HEK293 (cell line): ENCODE data around the gene RABGGTA.

Experiments
- CTCF ChIA-PET: fragments of 350-600 bp; formaldehyde crosslinking; extraction: SDS; loops from one replicate; lab custom pipeline; 2021; ENCODE audit warnings: antibody characterized with exemption; lab: Yijun Ruan, JAX
- POLR2A ChIA-PET: fragments of 300-600 bp; formaldehyde crosslinking; extraction: SDS; loops from one replicate; lab custom pipeline; 2020; ENCODE audit warnings: antibody characterized with exemption, inconsistent platforms; lab: Yijun Ruan, JAX
- H3K27ac ChIP-seq: fragments of 200-500 bp; sonication (Bioruptor generic); 2 replicates; pipeline ENCODE4 v1.5.1; 2014; ENCODE audit warnings: low read depth, low read length, control low read depth, inconsistent platforms; ENCODE audit errors: extremely low read depth
- H3K36me3 ChIP-seq, 2 experiments: fragments of 200-500 bp in 1 of 2; sonication (Bioruptor generic) in 1 of 2; 1 replicate in 1 of 2; 2 replicates in 1 of 2; pipeline ENCODE4 v1.5.1; 2014 to 2017; ENCODE audit warnings: inconsistent platforms in 2 of 2, low read length in 2 of 2; ENCODE audit not compliant: control insufficient read depth in 2 of 2, insufficient read depth in 1 of 2
- H3K4me1 ChIP-seq: fragments of 200-500 bp; sonication (Bioruptor generic); 2 replicates; pipeline ENCODE4 v1.5.1; 2014; ENCODE audit warnings: mild to moderate bottlenecking, low read length, inconsistent platforms; ENCODE audit not compliant: control insufficient read depth, insufficient read depth
- H3K4me3 ChIP-seq: 2 replicates; pipeline ENCODE4 v1.5.1; 2011; ENCODE audit warnings: low read depth, mild to moderate bottlenecking, control low read depth, low read length, moderate library complexity
- H3K9me3 ChIP-seq: fragments of 200-500 bp; sonication (Bioruptor generic); 2 replicates; pipeline ENCODE4 v1.5.1; 2014; ENCODE audit warnings: low read depth, low read length, inconsistent platforms; ENCODE audit not compliant: control insufficient read depth, insufficient read depth
- KLF1 ChIP-seq: fragments of 450-650 bp; formaldehyde crosslinking; IDR thresholded peaks from 2 replicates; pipeline ENCODE4 v1.5.1; 2016; ENCODE audit warnings: missing biosample characterization, missing genetic modification characterization
- ZBTB21 ChIP-seq: fragments of 450-650 bp; formaldehyde crosslinking; IDR thresholded peaks from 2 replicates; pipeline ENCODE4 v1.5.1; 2017; ENCODE audit warnings: missing biosample characterization, missing genetic modification characterization
- ZFHX2 ChIP-seq: fragments of 450-650 bp; formaldehyde crosslinking; conservative IDR thresholded peaks from 2 replicates; pipeline ENCODE4 v1.5.1; 2016; ENCODE audit warnings: missing biosample characterization, missing genetic modification characterization
- ZNF157 ChIP-seq: fragments of 450-650 bp; formaldehyde crosslinking; IDR thresholded peaks from 2 replicates; pipeline ENCODE4 v1.5.1; 2016; ENCODE audit warnings: missing biosample characterization, missing genetic modification characterization
- ZNF335 ChIP-seq: fragments of 450-650 bp; formaldehyde crosslinking; conservative IDR thresholded peaks from 2 replicates; pipeline ENCODE4 v1.5.1; 2016; ENCODE audit warnings: missing biosample characterization, missing genetic modification characterization
- ZNF366 ChIP-seq: fragments of 450-650 bp; formaldehyde crosslinking; conservative IDR thresholded peaks from 2 replicates; pipeline ENCODE4 v1.5.1; 2016; ENCODE audit warnings: missing biosample characterization, missing genetic modification characterization
- ZNF416 ChIP-seq: fragments of 450-650 bp; formaldehyde crosslinking; IDR thresholded peaks from 2 replicates; pipeline ENCODE4 v1.5.1; 2016; ENCODE audit warnings: missing biosample characterization, missing genetic modification characterization
- ZNF555 ChIP-seq: fragments of 450-650 bp; formaldehyde crosslinking; conservative IDR thresholded peaks from 2 replicates; pipeline ENCODE4 v1.5.1; 2017; ENCODE audit warnings: missing biosample characterization, mild to moderate bottlenecking, missing genetic modification characterization, inconsistent platforms
- ZNF600 ChIP-seq: fragments of 450-650 bp; formaldehyde crosslinking; IDR thresholded peaks from 2 replicates; pipeline ENCODE4 v1.5.1; 2016; ENCODE audit warnings: missing biosample characterization, missing genetic modification characterization
- ZNF623 ChIP-seq: fragments of 450-650 bp; formaldehyde crosslinking; IDR thresholded peaks from 2 replicates; pipeline ENCODE4 v1.5.1; 2016; ENCODE audit warnings: missing biosample characterization, missing genetic modification characterization
- ZNF791 ChIP-seq: fragments of 450-650 bp; formaldehyde crosslinking; IDR thresholded peaks from 2 replicates; pipeline ENCODE4 v1.5.1; 2016; ENCODE audit warnings: missing biosample characterization, missing genetic modification characterization
- TF ChIP-seq, protein P1 (sequence below): fragments of 450-650 bp; formaldehyde crosslinking; IDR thresholded peaks from 2 replicates; pipeline ENCODE4 v1.5.1; 2017; ENCODE audit warnings: missing biosample characterization, missing genetic modification characterization
- TF ChIP-seq, protein P2 (sequence below): sonication (generic); formaldehyde crosslinking; IDR thresholded peaks from 2 replicates; pipeline ENCODE4 v1.8.1; 2022; ENCODE audit warnings: mild to moderate bottlenecking, moderate library complexity, missing genetic modification reagents
- TF ChIP-seq, protein P3 (sequence below): fragments of 450-650 bp; formaldehyde crosslinking; IDR thresholded peaks from 2 replicates; pipeline ENCODE4 v1.5.1; 2016; ENCODE audit warnings: missing biosample characterization, missing genetic modification characterization
- TF ChIP-seq, protein P4 (sequence below): fragments of 450-650 bp; formaldehyde crosslinking; IDR thresholded peaks from 2 replicates; pipeline ENCODE4 v1.5.1; 2016; ENCODE audit warnings: missing biosample characterization, missing genetic modification characterization
- TF ChIP-seq, protein P5 (sequence below): fragments of 450-650 bp; formaldehyde crosslinking; IDR thresholded peaks from 2 replicates; pipeline ENCODE4 v1.5.1; 2016; ENCODE audit warnings: missing biosample characterization, missing genetic modification characterization

Gene RABGGTA

DNA sequence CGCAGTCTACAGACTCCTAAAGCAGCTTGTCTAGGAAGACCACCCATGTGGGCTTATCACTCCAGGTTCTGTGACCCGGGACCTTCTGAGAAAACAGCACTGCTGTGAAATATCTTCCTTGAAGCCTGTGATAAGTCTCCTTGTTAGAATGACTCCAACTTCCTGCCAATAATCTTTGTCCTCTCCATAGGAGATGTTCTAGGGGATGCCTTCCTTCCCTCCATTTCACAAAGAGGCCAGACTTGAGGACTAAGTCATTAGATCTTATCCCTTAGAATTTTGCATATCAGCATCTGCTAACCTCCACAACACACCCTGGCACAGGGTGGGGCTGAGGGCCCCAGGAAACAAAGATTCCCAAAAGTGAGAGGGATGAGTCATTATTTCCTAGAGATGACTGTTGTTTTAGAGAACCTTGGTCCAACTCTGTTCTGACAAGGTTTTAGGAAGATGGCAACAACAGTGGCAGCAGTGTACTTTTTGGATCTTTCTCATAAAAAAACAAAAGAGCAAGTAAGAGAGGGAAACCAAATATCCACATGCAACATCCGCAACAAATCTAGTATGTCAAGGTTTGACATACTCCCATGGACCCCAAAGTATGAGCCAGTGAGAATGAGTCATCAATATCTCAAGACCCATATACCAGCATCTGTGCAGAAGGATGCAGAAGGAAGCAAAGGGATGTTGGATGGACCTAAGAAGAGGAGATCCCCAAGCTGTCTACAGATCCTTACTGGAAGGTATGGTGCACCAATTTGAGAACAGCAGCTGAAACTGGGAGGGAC, 45.9 kb upstream of the RABGGTA start:
- ChIA-PET CTCF (interaction anchor here (0.7 to 6.4 kb wide), 7 partner anchors 9 to 114 kb away, joined by 3 to 38 read pairs (median 9); partner anchors contain the start of genes CIDEB and TINF2), POLR2A (interaction anchor here (0.9 kb wide), 1 partner anchor 75 kb away, joined by 4 read pairs; the partner anchor contains the start of gene TINF2)
- Histone ChIP-seq H3K27ac (no peak overlapping the region), H3K36me3 (peaks cover 0 to 8% of the 10 kb centered on the region in 2 experiments; a peak in 1 of 3 replicates), H3K4me3 (no peak overlapping the region), H3K9me3 (no peaks in the 10 kb centered on the region), H3K4me1 (no peaks in the 10 kb centered on the region)
- TF ChIP-seq, protein P1, sequence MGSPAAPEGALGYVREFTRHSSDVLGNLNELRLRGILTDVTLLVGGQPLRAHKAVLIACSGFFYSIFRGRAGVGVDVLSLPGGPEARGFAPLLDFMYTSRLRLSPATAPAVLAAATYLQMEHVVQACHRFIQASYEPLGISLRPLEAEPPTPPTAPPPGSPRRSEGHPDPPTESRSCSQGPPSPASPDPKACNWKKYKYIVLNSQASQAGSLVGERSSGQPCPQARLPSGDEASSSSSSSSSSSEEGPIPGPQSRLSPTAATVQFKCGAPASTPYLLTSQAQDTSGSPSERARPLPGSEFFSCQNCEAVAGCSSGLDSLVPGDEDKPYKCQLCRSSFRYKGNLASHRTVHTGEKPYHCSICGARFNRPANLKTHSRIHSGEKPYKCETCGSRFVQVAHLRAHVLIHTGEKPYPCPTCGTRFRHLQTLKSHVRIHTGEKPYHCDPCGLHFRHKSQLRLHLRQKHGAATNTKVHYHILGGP (tag by site-specific recombination), result peak; percentile 46; the same call in 1 of the 2 replicates
- TF ChIP-seq ZNF600 (peak; percentile 60; the same call in 1 of the 2 replicates), ZNF791 (tag by site-specific recombination) (no peak), ZNF366 (tag by site-specific recombination) (0 out of 2 replicates have a peak, but pooled peaks have one; percentile 33), ZNF157 (tag by site-specific recombination) (no peak), ZNF416 (tag by site-specific recombination) (no peak), KLF1 (peak; percentile 25), ZNF335 (tag by site-specific recombination) (peak; percentile 46; the same call in 1 of the 2 replicates), ZNF623 (tag by site-specific recombination) (no peak), ZNF555 (tag by site-specific recombination) (no peak), ZFHX2 (tag by site-specific recombination) (no peak), ZBTB21 (peak; percentile 24; the same call in 1 of the 2 replicates)
- TF ChIP-seq, protein P2, sequence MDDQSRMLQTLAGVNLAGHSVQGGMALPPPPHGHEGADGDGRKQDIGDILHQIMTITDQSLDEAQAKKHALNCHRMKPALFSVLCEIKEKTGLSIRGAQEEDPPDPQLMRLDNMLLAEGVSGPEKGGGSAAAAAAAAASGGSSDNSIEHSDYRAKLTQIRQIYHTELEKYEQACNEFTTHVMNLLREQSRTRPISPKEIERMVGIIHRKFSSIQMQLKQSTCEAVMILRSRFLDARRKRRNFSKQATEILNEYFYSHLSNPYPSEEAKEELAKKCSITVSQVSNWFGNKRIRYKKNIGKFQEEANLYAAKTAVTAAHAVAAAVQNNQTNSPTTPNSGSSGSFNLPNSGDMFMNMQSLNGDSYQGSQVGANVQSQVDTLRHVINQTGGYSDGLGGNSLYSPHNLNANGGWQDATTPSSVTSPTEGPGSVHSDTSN (CRISPR knock-in tag), result no peak
- TF ChIP-seq, protein P3, sequence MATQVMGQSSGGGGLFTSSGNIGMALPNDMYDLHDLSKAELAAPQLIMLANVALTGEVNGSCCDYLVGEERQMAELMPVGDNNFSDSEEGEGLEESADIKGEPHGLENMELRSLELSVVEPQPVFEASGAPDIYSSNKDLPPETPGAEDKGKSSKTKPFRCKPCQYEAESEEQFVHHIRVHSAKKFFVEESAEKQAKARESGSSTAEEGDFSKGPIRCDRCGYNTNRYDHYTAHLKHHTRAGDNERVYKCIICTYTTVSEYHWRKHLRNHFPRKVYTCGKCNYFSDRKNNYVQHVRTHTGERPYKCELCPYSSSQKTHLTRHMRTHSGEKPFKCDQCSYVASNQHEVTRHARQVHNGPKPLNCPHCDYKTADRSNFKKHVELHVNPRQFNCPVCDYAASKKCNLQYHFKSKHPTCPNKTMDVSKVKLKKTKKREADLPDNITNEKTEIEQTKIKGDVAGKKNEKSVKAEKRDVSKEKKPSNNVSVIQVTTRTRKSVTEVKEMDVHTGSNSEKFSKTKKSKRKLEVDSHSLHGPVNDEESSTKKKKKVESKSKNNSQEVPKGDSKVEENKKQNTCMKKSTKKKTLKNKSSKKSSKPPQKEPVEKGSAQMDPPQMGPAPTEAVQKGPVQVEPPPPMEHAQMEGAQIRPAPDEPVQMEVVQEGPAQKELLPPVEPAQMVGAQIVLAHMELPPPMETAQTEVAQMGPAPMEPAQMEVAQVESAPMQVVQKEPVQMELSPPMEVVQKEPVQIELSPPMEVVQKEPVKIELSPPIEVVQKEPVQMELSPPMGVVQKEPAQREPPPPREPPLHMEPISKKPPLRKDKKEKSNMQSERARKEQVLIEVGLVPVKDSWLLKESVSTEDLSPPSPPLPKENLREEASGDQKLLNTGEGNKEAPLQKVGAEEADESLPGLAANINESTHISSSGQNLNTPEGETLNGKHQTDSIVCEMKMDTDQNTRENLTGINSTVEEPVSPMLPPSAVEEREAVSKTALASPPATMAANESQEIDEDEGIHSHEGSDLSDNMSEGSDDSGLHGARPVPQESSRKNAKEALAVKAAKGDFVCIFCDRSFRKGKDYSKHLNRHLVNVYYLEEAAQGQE (tag by site-specific recombination), result no peak
- TF ChIP-seq, protein P4, sequence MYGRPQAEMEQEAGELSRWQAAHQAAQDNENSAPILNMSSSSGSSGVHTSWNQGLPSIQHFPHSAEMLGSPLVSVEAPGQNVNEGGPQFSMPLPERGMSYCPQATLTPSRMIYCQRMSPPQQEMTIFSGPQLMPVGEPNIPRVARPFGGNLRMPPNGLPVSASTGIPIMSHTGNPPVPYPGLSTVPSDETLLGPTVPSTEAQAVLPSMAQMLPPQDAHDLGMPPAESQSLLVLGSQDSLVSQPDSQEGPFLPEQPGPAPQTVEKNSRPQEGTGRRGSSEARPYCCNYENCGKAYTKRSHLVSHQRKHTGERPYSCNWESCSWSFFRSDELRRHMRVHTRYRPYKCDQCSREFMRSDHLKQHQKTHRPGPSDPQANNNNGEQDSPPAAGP (tag by site-specific recombination), result peak; percentile 51; the same call in 1 of the 2 replicates
- TF ChIP-seq, protein P5, sequence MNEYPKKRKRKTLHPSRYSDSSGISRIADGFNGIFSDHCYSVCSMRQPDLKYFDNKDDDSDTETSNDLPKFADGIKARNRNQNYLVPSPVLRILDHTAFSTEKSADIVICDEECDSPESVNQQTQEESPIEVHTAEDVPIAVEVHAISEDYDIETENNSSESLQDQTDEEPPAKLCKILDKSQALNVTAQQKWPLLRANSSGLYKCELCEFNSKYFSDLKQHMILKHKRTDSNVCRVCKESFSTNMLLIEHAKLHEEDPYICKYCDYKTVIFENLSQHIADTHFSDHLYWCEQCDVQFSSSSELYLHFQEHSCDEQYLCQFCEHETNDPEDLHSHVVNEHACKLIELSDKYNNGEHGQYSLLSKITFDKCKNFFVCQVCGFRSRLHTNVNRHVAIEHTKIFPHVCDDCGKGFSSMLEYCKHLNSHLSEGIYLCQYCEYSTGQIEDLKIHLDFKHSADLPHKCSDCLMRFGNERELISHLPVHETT (tag by site-specific recombination), result no peak
